Measurements from ENCODE around the gene EXOC4.

DNA sequence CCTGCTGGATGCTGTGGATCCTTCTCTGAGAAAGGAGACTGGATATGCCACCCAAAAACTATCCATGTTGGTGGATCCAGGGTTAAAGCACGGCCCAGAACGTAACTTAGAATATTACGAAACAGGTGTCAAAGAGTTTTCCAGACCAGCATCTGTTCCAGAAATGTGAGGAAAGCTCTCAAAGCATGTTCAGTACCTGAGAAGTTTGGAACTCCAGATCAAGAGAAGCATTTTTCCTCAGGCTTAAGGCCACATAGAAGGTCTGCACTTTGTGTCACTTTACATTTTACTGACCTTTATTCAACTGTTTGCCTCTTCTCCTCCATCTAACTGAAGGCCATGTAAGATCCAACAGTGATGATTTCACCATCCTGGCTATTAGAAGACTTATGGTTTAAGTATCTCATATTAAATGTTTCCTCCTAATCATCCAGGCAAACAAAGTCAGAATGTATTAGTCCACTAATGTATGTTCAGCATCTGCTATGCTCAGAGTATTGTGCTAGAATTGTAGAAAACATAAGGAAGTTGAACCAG, 533.6 kb downstream of the EXOC4 start:
- TF ChIP-seq CTCF (IDR thresholded peaks at IDR 0.05) (no peak), POLR2A (IDR thresholded peaks at IDR 0.05) (no peak)

Measured in vagina (tissue), 2 donors.